Measurements from ENCODE around the gene CA11. TPM values are rescaled to one million over a fixed set of nuclear protein-coding genes. Genes with fewer than 3 reads are reported as not detected.
A peak's percentile ranks its signal among the peaks of the same experiment; 100 is the strongest.

The CA11 gene
- total and polyA plus RNA-seq, 2 experiments from 2014 or later = 8.8 to 29.7 TPM

GRCh38 chr19:48673436-48674100 lies 27.6 kb upstream of the CA11 start:
- TF ChIP-seq EZH2 (IDR thresholded peaks at IDR 0.05; ENCODE audit: low read depth, unreplicated experiment) (no peak), CREB1 (CRISPR knock-in tag; IDR thresholded peaks at IDR 0.05; ENCODE audit: low read depth) (no peak), STAT1 (IDR thresholded peaks at IDR 0.05; ENCODE audit: unreplicated experiment) (no peak), ZNF331 (CRISPR knock-in tag; IDR thresholded peaks at IDR 0.05; ENCODE audit: low read depth) (no peak), REST (IDR thresholded peaks at IDR 0.05; ENCODE audit: unreplicated experiment) (no peak)
- TF ChIP-seq, protein P1, sequence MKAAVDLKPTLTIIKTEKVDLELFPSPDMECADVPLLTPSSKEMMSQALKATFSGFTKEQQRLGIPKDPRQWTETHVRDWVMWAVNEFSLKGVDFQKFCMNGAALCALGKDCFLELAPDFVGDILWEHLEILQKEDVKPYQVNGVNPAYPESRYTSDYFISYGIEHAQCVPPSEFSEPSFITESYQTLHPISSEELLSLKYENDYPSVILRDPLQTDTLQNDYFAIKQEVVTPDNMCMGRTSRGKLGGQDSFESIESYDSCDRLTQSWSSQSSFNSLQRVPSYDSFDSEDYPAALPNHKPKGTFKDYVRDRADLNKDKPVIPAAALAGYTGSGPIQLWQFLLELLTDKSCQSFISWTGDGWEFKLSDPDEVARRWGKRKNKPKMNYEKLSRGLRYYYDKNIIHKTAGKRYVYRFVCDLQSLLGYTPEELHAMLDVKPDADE (IDR thresholded peaks at IDR 0.05) = no peak
- H3K79me2 ChIP-seq (replicated peaks; ENCODE audit: insufficient read depth) = no peaks in the 10 kb centered on the region
- H3K9me2 ChIP-seq (ENCODE audit: insufficient read depth) = no peaks in the 10 kb centered on the region
- peak overlapping the region; percentile 96 for H2AFZ ChIP-seq
- Mint-ChIP-seq H3K9me3 (peaks cover 9% of the 10 kb centered on the region; the same call in 2 of the 3 replicates), H3K27me3 (ENCODE audit: insufficient read depth, low read depth, poor library complexity) (peaks cover 23% of the 10 kb centered on the region), H3K4me1 (peaks cover 33% of the 10 kb centered on the region), H3K36me3 (ENCODE audit: low read depth) (no peaks in the 10 kb centered on the region; the same call in 2 of the 3 replicates), H3K27ac (no peak overlapping the region), H3K4me3 (peak overlapping the region; percentile 36; the same call in 1 of the 3 replicates)
- H3K36me3 ChIP-seq (ENCODE audit: insufficient read depth) = no peaks in the 10 kb centered on the region
- no peaks in the 10 kb centered on the region for H3K27me3 ChIP-seq (ENCODE audit: insufficient read depth)
- DNase-seq (ENCODE audit: low spot score) (no peak), ATAC-seq (peak; percentile 3; the same call in 2 of the 3 replicates)
- peak overlapping the region; percentile 75 for H3K4me2 ChIP-seq
- H4K20me1 ChIP-seq (replicated peaks; ENCODE audit: insufficient read depth) = no peaks in the 10 kb centered on the region
- peak overlapping the region; percentile 34; the same call in 1 of the 2 replicates for H3K4me3 ChIP-seq
- H3K4me1 ChIP-seq (ENCODE audit: insufficient read depth) = peaks cover 23% of the 10 kb centered on the region
- no peaks in the 10 kb centered on the region for H3F3A ChIP-seq (replicated peaks; ENCODE audit: low read depth)
- no peak overlapping the region for H3K27ac ChIP-seq (ENCODE audit: low read depth)

DNA sequence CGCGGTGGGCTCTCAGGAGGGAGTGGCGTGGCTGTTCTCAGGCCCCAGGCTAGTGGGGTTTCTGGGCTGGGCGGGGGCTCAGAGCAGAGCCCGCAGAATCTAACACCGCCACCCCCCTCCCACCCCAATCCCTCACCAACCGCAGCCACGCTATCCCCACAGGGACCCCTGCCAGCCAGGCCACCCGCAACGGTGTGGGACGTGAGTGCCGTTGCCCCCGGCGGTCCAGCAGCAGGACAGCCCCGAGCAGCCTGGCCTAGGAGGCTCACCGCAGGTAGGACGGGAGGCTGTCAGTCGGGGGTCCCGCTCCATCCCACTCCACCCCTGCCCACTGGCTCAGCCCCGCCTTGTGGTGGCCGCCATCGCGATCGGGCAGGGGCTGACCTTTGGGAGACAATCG lies 27.0 kb upstream of the CA11 start, which contains the start of gene NTN5:
Gene NTN5 (minus strand): TSS at position 24 of the 400 bp plus-strand sequence. CDS start 2,031 bp downstream, outside the sequence.
- Histone ChIP-seq H3K4me2 (peak within 1 kb of the TSS; percentile 75), H4K20me1 (replicated peaks; ENCODE audit: insufficient read depth) (no peaks in the 10 kb centered on the region), H3K4me3 (peak within 1 kb of the TSS; percentile 34; the same call in 1 of the 2 replicates), H3K79me2 (replicated peaks; ENCODE audit: insufficient read depth) (no peaks in the 10 kb centered on the region), H3K27ac (ENCODE audit: low read depth) (no peak within 1 kb of the TSS), H3K4me1 (ENCODE audit: insufficient read depth) (peaks cover 23% of the 10 kb centered on the region), H3K27me3 (ENCODE audit: insufficient read depth) (no peaks in the 10 kb centered on the region), H2AFZ (peak within 1 kb of the TSS; percentile 96), H3F3A (replicated peaks; ENCODE audit: low read depth) (no peaks in the 10 kb centered on the region), H3K9me2 (ENCODE audit: insufficient read depth) (no peaks in the 10 kb centered on the region), H3K36me3 (ENCODE audit: insufficient read depth) (no peaks in the 10 kb centered on the region)
- peaks cover 33% of the 10 kb centered on the region for H3K4me1 Mint-ChIP-seq
- H3K27ac Mint-ChIP-seq = no peak within 1 kb of the TSS
- H3K36me3 Mint-ChIP-seq (ENCODE audit: low read depth) = no peaks in the 10 kb centered on the region; the same call in 2 of the 3 replicates
- peak; percentile 6; the same call in 2 of the 3 replicates for ATAC-seq
- H3K9me3 Mint-ChIP-seq = peaks cover 9% of the 10 kb centered on the region; the same call in 2 of the 3 replicates
- DNase-seq (ENCODE audit: low spot score) = peak; percentile 29
- peaks cover 23% of the 10 kb centered on the region for H3K27me3 Mint-ChIP-seq (ENCODE audit: insufficient read depth, low read depth, poor library complexity)
- peak within 1 kb of the TSS; percentile 36; the same call in 1 of the 3 replicates for H3K4me3 Mint-ChIP-seq
- TF ChIP-seq CTCF (conservative IDR thresholded peaks at IDR 0.05; ENCODE audit: low read depth in 2 of 2) (no peak), ZNF114 (CRISPR knock-in tag; IDR thresholded peaks at IDR 0.05) (no peak), STAT1 (IDR thresholded peaks at IDR 0.05; ENCODE audit: unreplicated experiment) (no peak), CREB1 (CRISPR knock-in tag; IDR thresholded peaks at IDR 0.05; ENCODE audit: low read depth) (no peak), EZH2phosphoT487 (IDR thresholded peaks at IDR 0.05; ENCODE audit: unreplicated experiment) (no peak), REST (IDR thresholded peaks at IDR 0.05; ENCODE audit: unreplicated experiment) (no peak), POLR2AphosphoS5 (IDR thresholded peaks at IDR 0.05; ENCODE audit: low read depth) (no peak)

All from GM23338 (cell line).